HG02763 (cell line): ENCODE measurements around the gene MAEA.
"Not testable (repeated sequence)": the region's sequence is repeated elsewhere in the genome, so short reads cannot be mapped to it uniquely, and the experiment has no call there.

ENCODE experiments used
- ATAC-seq: cut with Tn5 transposase; IDR thresholded peaks from one replicate; pipeline ENCODE4 v1.9.1; 2021; ENCODE audit warnings: mild to moderate bottlenecking, moderate library complexity; ENCODE audit not compliant: unreplicated experiment

MAEA gene

GRCh38 chr4:1333256-1333655 is 43.6 kb downstream of the MAEA start:
- no peak for ATAC-seq

- ATAC-seq = not testable (repeated sequence)
Measured at GRCh38 chr4:1333851-1334578, 44.3 kb downstream of the MAEA start.

- ATAC-seq = no peak
Measured at GRCh38 chr4:1334579-1334895, 44.8 kb downstream of the MAEA start.

- not testable (repeated sequence) for ATAC-seq
Measured at GRCh38 chr4:1335193-1335883, 45.6 kb downstream of the MAEA start.

- ATAC-seq = no peak
Measured at GRCh38 chr4:1336088-1336491, 46.4 kb downstream of the MAEA start.

- ATAC-seq = no peak
Measured at GRCh38 chr4:1337376-1337831, 47.7 kb downstream of the MAEA start.

- ATAC-seq = no peak
Measured at GRCh38 chr4:1337951-1338751, 48.5 kb downstream of the MAEA start.

GRCh38 chr4:1338752-1339414 is 49.2 kb downstream of the MAEA start:
- no peak for ATAC-seq

GRCh38 chr4:1339489-1339888 is 49.8 kb downstream of the MAEA start:
- no peak for ATAC-seq

GRCh38 chr4:1340181-1340747 is 50.6 kb downstream of the MAEA start:
- ATAC-seq = no peak

GRCh38 chr4:1340861-1341260 is 51.2 kb downstream of the MAEA start:
- no peak for ATAC-seq

GRCh38 chr4:1342003-1342402 is 52.3 kb downstream of the MAEA start:
- ATAC-seq = no peak

- ATAC-seq = no peak
Measured at GRCh38 chr4:1344696-1345095, 55.0 kb downstream of the MAEA start.

GRCh38 chr4:1345903-1346780 is 56.5 kb downstream of the MAEA start:
- peak; percentile 1 for ATAC-seq

- peak; percentile 94 for ATAC-seq
Measured at GRCh38 chr4:1346781-1347409, 57.2 kb downstream of the MAEA start, which contains the start of gene UVSSA. Gene UVSSA, plus strand, starts transcription at chr4:1347208. Its CDS starts 884 bp downstream, at chr4:1348092.

GRCh38 chr4:1347410-1347864 is 57.7 kb downstream of the MAEA start:
- ATAC-seq = peak; percentile 22

GRCh38 chr4:1348014-1348513 is 58.4 kb downstream of the MAEA start:
- ATAC-seq = no peak

- ATAC-seq = no peak
Measured at GRCh38 chr4:1348746-1349145, 59.1 kb downstream of the MAEA start.
